ENCODE results near the gene NFATC3.

NFATC3 gene

GRCh38 chr16:68083861-68084503 is 1.2 kb upstream of the NFATC3 start:
- peak overlapping the region; percentile 58 for H3K4me3 ChIP-seq (ENCODE audit: low read length)
- DNase-seq (ENCODE audit: low read depth): no peak
- no peak for TF ChIP-seq CTCF (IDR thresholded peaks at IDR 0.05; ENCODE audit: insufficient read depth, low read depth, low read length, missing control alignments)

GRCh38 chr16:68084504-68085258 is 489 bp upstream of the NFATC3 start:
- DNase-seq (ENCODE audit: low read depth): peak; percentile 39
- TF ChIP-seq CTCF (IDR thresholded peaks at IDR 0.05; ENCODE audit: insufficient read depth, low read depth, low read length, missing control alignments): no peak
- peak overlapping the region; percentile 58 for H3K4me3 ChIP-seq (ENCODE audit: low read length)

GRCh38 chr16:68086336-68086841 is 1.2 kb downstream of the NFATC3 start:
- no peak for TF ChIP-seq CTCF (IDR thresholded peaks at IDR 0.05; ENCODE audit: insufficient read depth, low read depth, low read length, missing control alignments)
- H3K4me3 ChIP-seq (ENCODE audit: low read length): peak overlapping the region; percentile 62
- peak; percentile 55 for DNase-seq (ENCODE audit: low read depth)

- no peak for DNase-seq (ENCODE audit: low read depth)
- peak overlapping the region; percentile 62 for H3K4me3 ChIP-seq (ENCODE audit: low read length)
- no peak for TF ChIP-seq CTCF (IDR thresholded peaks at IDR 0.05; ENCODE audit: insufficient read depth, low read depth, low read length, missing control alignments)
These were observed 1.7 kb downstream of the NFATC3 start for GRCh38 chr16:68086860-68087268.

GRCh38 chr16:68087688-68088087 is 2.5 kb downstream of the NFATC3 start:
- peak overlapping the region; percentile 7 for H3K4me3 ChIP-seq (ENCODE audit: low read length)
- no peak for DNase-seq (ENCODE audit: low read depth)
- TF ChIP-seq CTCF (IDR thresholded peaks at IDR 0.05; ENCODE audit: insufficient read depth, low read depth, low read length, missing control alignments): no peak

- no peak for TF ChIP-seq CTCF (IDR thresholded peaks at IDR 0.05; ENCODE audit: insufficient read depth, low read depth, low read length, missing control alignments)
- H3K4me3 ChIP-seq (ENCODE audit: low read length): no peak overlapping the region
- no peak for DNase-seq (ENCODE audit: low read depth)
These were observed 3.2 kb downstream of the NFATC3 start for GRCh38 chr16:68088130-68088972.

Data from epithelial cell of esophagus (primary cell).